ENCODE measurements around the gene ANKRD33. TPM values are rescaled to one million over a fixed set of nuclear protein-coding genes. Genes with fewer than 3 reads are reported as not detected.

The ANKRD33 gene
- total RNA-seq, 2 donors from 2014 or later: 0.46 TPM; not detected in 1

GRCh38 chr12:51900323-51900889, 12.5 kb downstream of the ANKRD33 start:
- Mint-ChIP-seq H3K27me3 (ENCODE audit: insufficient read depth) (peaks cover 8% of the 10 kb centered on the region), H3K9me3 (no peaks in the 10 kb centered on the region), H3K4me3 (no peak overlapping the region), H3K27ac (no peak overlapping the region), H3K4me1 (peaks cover 1% of the 10 kb centered on the region), H3K36me3 (ENCODE audit: low read depth) (no peaks in the 10 kb centered on the region)
- DNase-seq: no peak
- H3K4me3 ChIP-seq (ENCODE audit: low read length): no peak overlapping the region
- 96% methylated on average over 43 of the region's 43 CpGs for WGBS, 2 experiments (ENCODE audit: insufficient coverage in 1 of 2, insufficient read length in 1 of 2)
- H3K9ac ChIP-seq (ENCODE audit: extremely low read depth, low read length, poor library complexity, severe bottlenecking): no peak overlapping the region
- H3K4me1 ChIP-seq (ENCODE audit: control insufficient read depth, insufficient read depth, low read length): peaks cover under 1% of the 10 kb centered on the region
- no peak overlapping the region for H3K27ac ChIP-seq (ENCODE audit: low read depth, low read length)
- H3K36me3 ChIP-seq (ENCODE audit: control insufficient read depth, insufficient read depth, low read length): no peaks in the 10 kb centered on the region
- no peak for TF ChIP-seq CTCF (conservative IDR thresholded peaks at IDR 0.05)
- peaks cover 2% of the 10 kb centered on the region for H3K27me3 ChIP-seq (ENCODE audit: control insufficient read depth, insufficient read depth, low read length, poor library complexity, severe bottlenecking)
- no peaks in the 10 kb centered on the region for H3K9me3 ChIP-seq (ENCODE audit: control insufficient read depth, low read length)

GRCh38 chr12:51901121-51901817, 13.4 kb downstream of the ANKRD33 start:
- Histone ChIP-seq H3K36me3 (ENCODE audit: control insufficient read depth, insufficient read depth, low read length) (no peaks in the 10 kb centered on the region), H3K27me3 (ENCODE audit: control insufficient read depth, insufficient read depth, low read length, poor library complexity, severe bottlenecking) (peaks cover 11% of the 10 kb centered on the region), H3K27ac (ENCODE audit: low read depth, low read length) (no peak overlapping the region), H3K4me3 (ENCODE audit: low read length) (no peak overlapping the region), H3K9me3 (ENCODE audit: control insufficient read depth, low read length) (no peaks in the 10 kb centered on the region), H3K4me1 (ENCODE audit: control insufficient read depth, insufficient read depth, low read length) (no peaks in the 10 kb centered on the region), H3K9ac (ENCODE audit: extremely low read depth, low read length, poor library complexity, severe bottlenecking) (no peak overlapping the region)
- Mint-ChIP-seq H3K4me1 (peaks cover 5% of the 10 kb centered on the region), H3K4me3 (no peak overlapping the region), H3K27ac (no peak overlapping the region), H3K27me3 (ENCODE audit: insufficient read depth) (peaks cover 15% of the 10 kb centered on the region), H3K9me3 (no peaks in the 10 kb centered on the region), H3K36me3 (ENCODE audit: low read depth) (no peaks in the 10 kb centered on the region)
- WGBS, 2 experiments (ENCODE audit: insufficient coverage in 1 of 2, insufficient read length in 1 of 2): 90 to 98% methylated on average over 9 to 14 of the region's 14 CpGs
- DNase-seq: no peak
- TF ChIP-seq CTCF (conservative IDR thresholded peaks at IDR 0.05): no peak

- Histone ChIP-seq H3K9me3 (ENCODE audit: control insufficient read depth, low read length) (no peaks in the 10 kb centered on the region), H3K36me3 (ENCODE audit: control insufficient read depth, insufficient read depth, low read length) (no peaks in the 10 kb centered on the region), H3K27me3 (ENCODE audit: control insufficient read depth, insufficient read depth, low read length, poor library complexity, severe bottlenecking) (peaks cover 17% of the 10 kb centered on the region), H3K9ac (ENCODE audit: extremely low read depth, low read length, poor library complexity, severe bottlenecking) (no peak overlapping the region), H3K4me3 (ENCODE audit: low read length) (no peak overlapping the region), H3K4me1 (ENCODE audit: control insufficient read depth, insufficient read depth, low read length) (no peaks in the 10 kb centered on the region), H3K27ac (ENCODE audit: low read depth, low read length) (no peak overlapping the region)
- TF ChIP-seq CTCF (conservative IDR thresholded peaks at IDR 0.05): no peak
- Mint-ChIP-seq H3K9me3 (no peaks in the 10 kb centered on the region), H3K27me3 (ENCODE audit: insufficient read depth) (peaks cover 19% of the 10 kb centered on the region), H3K36me3 (ENCODE audit: low read depth) (no peaks in the 10 kb centered on the region), H3K4me3 (no peak overlapping the region), H3K4me1 (peaks cover 5% of the 10 kb centered on the region), H3K27ac (no peak overlapping the region)
- WGBS, 2 experiments (ENCODE audit: insufficient coverage in 1 of 2, insufficient read length in 1 of 2): 94 to 98% methylated on average over 9 to 11 of the region's 11 CpGs
- no peak for DNase-seq
Measured at GRCh38 chr12:51901881-51902280, 14.0 kb downstream of the ANKRD33 start.
